GM12874 (cell line): ENCODE results near the gene PAX4.

Source experiments
- TF ChIP-seq, protein P1 (sequence below): IDR thresholded peaks from 2 replicates; pipeline ENCODE4 v1.5.1; 2011; ENCODE audit warnings: low read depth, mild to moderate bottlenecking, control low read depth, low read length, moderate library complexity; ENCODE audit not compliant: insufficient read depth

PAX4 gene

DNA sequence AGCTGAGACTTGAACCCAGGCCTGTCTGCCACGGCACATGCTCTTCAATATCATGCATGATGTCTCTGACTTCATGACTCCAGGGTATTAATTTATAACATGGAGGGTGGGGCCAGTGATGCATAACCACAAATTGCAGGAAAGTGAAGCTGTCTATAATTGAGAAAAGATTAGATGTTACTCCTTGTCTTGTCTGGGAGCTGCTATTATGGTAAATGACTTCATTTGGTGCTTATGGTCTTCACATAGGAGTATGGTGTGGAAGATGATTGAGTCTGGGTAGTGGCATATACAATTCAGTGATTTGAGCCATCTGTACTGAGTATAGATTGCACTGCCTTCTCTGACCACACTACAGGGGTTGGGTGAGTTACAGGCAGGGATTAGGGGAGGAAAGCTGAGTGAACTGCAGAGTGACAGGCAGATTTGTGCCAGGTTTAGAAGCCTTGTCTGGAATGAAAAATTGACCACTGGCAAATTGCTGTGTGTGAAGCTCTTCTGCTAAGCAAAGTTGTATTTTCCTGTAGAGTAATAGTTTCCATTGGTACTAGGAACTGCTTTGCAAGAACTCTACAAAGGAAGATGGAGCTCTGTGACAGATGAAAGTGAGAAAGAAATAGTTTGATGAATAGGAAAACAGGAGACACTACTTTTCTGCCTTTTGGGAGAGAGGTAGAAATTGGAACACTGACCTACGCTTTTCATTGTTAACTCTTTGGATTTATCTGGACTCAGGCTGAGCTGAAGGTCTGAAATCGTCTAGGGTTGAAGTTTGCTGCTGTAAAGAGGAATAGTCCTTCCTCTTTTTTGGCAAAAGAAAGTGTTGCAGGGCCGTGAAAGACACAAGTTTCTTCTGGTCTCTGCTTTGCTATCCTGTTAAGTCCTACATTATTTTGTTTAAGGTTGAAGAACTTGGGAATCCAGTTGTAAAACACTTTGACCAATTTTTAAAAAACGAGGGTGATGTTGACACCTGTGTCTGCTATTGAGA lies 36.8 kb upstream of the PAX4 start:
- TF ChIP-seq, protein P1, sequence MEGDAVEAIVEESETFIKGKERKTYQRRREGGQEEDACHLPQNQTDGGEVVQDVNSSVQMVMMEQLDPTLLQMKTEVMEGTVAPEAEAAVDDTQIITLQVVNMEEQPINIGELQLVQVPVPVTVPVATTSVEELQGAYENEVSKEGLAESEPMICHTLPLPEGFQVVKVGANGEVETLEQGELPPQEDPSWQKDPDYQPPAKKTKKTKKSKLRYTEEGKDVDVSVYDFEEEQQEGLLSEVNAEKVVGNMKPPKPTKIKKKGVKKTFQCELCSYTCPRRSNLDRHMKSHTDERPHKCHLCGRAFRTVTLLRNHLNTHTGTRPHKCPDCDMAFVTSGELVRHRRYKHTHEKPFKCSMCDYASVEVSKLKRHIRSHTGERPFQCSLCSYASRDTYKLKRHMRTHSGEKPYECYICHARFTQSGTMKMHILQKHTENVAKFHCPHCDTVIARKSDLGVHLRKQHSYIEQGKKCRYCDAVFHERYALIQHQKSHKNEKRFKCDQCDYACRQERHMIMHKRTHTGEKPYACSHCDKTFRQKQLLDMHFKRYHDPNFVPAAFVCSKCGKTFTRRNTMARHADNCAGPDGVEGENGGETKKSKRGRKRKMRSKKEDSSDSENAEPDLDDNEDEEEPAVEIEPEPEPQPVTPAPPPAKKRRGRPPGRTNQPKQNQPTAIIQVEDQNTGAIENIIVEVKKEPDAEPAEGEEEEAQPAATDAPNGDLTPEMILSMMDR = no peak

DNA sequence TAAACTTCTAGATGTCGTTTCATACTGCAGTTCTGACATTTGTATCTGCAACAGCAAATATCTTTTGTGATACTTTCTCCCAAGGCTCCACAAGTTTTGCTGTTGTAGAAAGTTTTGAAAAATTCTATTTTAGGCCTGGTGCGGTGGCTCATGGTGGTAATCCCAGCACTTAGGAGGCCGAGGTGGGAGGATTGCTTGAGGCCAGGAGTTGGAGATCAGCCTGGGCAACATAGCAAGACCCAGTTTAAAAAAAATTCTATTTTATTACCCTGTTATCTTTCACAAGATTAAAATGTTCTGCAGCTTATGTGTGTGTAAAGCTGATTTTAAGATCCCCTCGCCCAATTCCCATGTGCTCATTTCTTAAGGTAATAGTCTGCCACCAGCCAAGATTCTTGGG lies 35.5 kb upstream of the PAX4 start:
- TF ChIP-seq, protein P1 = no peak

DNA sequence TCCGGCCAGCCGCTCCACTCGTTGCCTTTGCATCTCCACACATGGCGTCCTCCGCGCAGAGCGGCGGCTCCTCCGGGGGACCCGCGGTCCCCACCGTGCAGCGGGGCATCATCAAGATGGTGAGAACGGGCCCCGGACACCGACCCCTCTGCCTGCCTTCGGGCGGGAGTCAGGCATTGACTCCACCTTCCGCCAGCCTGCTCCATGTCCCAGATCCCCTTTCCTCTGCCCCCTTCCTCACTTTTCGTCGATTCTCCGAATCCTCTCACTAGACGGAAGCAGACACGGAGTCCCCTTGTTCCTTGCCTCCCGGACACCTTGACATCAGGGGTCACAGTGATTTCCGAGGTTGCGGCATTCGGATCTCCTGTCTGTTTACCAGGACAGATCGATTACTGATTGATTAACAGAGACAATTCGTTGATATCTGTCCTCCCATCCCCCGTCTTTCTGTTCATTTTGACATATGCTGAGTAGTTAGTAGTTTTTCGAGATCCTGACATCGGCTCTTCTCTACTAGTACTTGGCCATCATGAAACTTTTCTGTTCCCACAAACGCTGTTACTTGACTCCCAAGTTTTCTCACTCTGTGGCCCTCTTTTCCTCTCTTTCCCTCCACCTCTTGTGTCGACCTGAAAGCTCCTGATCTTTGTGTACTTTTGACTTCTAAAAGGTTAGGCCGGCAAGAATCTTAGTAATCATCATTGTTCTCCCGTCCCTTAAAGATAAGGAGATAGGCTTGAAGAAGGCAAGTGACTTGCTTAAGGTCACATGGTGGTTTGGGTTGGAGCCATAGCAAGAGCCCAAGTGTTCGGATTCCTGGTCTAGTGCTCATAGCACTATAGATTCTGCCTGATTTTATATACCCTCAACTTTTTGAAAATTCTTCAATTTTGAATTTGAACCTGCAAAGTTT lies 34.6 kb upstream of the PAX4 start:
- TF ChIP-seq, protein P1 = no peak

DNA sequence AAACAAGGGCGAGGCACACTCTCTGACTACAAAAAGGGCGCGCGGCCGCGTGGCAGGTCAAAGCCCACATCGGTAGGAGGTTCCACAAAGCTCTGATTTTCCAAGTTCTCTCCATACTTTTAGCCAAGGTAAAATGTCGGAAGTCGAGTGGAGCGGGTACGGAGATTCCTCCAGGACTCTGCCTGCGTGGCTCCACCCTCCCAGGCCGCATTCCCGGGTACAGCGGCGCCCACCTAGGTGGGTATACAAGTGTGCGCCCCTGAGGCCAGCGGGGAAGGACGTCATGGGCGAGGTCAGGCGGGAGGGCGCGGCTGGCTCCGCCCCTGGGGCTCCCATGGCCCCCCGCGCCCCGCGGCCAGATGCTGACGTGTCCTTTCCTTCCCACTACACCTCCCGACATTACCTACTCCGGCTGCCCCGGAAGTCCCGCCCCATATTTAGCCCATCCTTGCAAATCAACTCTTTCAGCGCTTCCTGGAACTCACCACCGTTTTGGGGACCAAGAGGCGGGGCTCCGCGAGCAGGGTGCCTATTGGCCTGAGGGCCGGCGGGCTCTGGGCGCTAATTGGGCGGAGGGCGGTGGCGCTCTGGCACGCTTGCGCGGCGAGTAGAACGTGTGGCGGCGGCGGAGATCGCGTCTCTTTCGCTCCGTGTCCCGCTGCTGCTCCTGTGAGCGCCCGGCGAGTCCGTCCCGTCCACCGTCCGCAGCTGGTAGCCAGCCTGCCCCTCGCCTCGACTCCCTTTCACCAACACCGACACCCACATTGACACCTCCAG lies 33.8 kb upstream of the PAX4 start, which contains the start of gene SND1:
Gene SND1, plus strand, starts transcription at position 639 of the 777 bp plus-strand sequence. CDS start 180 bp downstream, outside the sequence.
- TF ChIP-seq, protein P1 = no peak

DNA sequence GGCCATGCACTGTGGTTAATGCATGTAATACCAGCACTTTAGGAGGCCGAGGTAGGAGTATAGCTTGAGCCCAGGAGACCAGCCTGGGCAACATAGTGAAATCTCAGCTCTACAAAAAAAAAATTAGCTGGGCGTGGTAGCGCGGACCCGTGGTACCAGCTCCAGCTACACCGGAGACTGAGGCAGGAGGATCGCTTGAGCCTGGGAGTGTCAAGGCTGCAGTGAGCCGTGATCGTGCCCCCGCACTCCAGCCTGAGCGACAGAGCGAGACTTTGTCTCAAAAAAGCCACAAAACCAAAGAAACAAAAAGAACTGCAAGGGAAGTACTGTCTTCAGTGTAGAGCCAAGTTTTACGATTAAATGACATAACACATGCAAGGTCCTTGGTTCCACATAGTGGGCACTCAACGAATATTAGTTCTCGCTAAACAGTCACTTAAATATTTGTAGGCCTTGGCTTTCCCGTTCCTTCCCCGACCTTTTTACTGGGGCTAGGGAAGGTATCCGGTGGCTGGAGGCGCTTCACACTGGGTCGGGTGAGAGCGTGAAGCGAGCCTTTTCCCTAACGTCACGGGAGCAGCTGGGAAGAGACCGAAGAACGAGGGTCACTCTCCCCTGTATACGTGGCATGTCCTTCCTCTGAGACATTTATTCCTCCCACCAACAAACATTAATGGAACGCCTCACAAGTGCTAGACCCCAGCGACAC lies 33.1 kb upstream of the PAX4 start:
- TF ChIP-seq, protein P1 = no peak

DNA sequence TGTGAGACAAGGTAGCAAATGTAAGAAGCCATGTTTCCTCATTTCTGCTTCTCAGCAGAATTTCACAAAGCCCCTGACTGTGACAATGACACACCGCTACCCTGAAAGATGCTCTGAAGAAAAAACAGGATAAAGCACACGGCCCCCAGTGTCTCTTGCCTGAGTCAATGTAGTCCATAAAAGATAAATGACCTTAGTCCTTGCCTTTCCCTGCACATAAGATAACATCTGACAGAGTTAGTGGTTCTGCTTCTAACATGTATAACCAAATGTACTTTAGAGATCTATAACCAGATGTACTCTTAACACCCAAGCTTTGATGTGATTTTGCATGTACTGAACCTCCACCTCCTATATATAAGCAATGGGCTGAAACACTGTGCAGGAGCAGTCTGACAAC lies 31.0 kb upstream of the PAX4 start:
- TF ChIP-seq, protein P1 = no peak
